AG04450 (cell line): Measurements from ENCODE around the gene MCOLN3. TPM values are rescaled to one million over a fixed set of nuclear protein-coding genes. Genes with fewer than 3 reads are reported as not detected.
"Not testable (repeated sequence)": the region's sequence is repeated elsewhere in the genome, so short reads cannot be mapped to it uniquely, and the experiment has no call there.

ENCODE experiments used
- CTCF ChIA-PET: fragments of 300-600, 350-600 bp; formaldehyde crosslinking; extraction: SDS; loops from one replicate; lab custom pipeline; 2022; ENCODE audit warnings: antibody characterized with exemption, inconsistent platforms; lab: Charles Lee
- POLR2A ChIA-PET: fragments of 350-600 bp; formaldehyde crosslinking; extraction: SDS; loops from one replicate; lab custom pipeline; 2021; ENCODE audit warnings: antibody characterized with exemption, inconsistent platforms; lab: Yijun Ruan, JAX
- DNase-seq: peaks from one replicate; pipeline ENCODE4 v3.0.0-alpha.2; 2011; ENCODE audit warnings: low read depth, low spot score
- H3K27ac ChIP-seq: one replicate; pipeline ENCODE4 v1.5.1; 2012; ENCODE audit warnings: low read depth, low read length, control low read depth
- H3K27me3 ChIP-seq: one replicate; pipeline ENCODE4 v1.6.0; 2012; ENCODE audit warnings: low read length; ENCODE audit not compliant: control insufficient read depth, insufficient read depth
- H3K4me3 ChIP-seq: 2 replicates; pipeline ENCODE4 v1.5.1; 2011; ENCODE audit warnings: mild to moderate bottlenecking, low read depth, low read length, control low read depth
- H3K9me3 ChIP-seq: 2 replicates; pipeline ENCODE4 v1.5.1; 2012; ENCODE audit warnings: low read length; ENCODE audit not compliant: control insufficient read depth, insufficient read depth
- CTCF ChIP-seq: IDR thresholded peaks from 2 replicates; pipeline ENCODE4 v1.5.1; 2011; ENCODE audit warnings: low read depth, low read length, control low read depth, inconsistent platforms
- polyA plus RNA-seq: library from polyadenylated mRNA; depleted of rRNA; stranded (reverse); fragments of >200 nt; gene quantifications from 2 replicates; pipeline ENCODE4 v1.2.3, GENCODE V29; 2011

The MCOLN3 gene
- polyA plus RNA-seq, 1 experiment, result 0.05 TPM

GRCh38 chr1:84995484-84996334 is 52.6 kb downstream of the MCOLN3 start:
- CTCF ChIA-PET, result interaction anchor here (1.8 kb wide), 1 partner anchor 51 kb away, joined by 6 read pairs; no protein-coding TSS in a partner anchor
- Histone ChIP-seq H3K9me3 (no peaks in the 10 kb centered on the region; the same call in 1 of the 2 replicates), H3K27me3 (peaks cover 58% of the 10 kb centered on the region), H3K27ac (no peak overlapping the region), H3K4me3 (no peak overlapping the region)
- TF ChIP-seq CTCF, result no peak
- POLR2A ChIA-PET, result no interaction called here
- DNase-seq, result no peak

GRCh38 chr1:84991097-84991920 is 57.0 kb downstream of the MCOLN3 start:
- no peak for DNase-seq
- no peak for TF ChIP-seq CTCF
- Histone ChIP-seq H3K27ac (no peak overlapping the region), H3K9me3 (no peaks in the 10 kb centered on the region), H3K4me3 (no peak overlapping the region), H3K27me3 (peaks cover 29% of the 10 kb centered on the region)
- POLR2A ChIA-PET, result no interaction called here
- CTCF ChIA-PET, result interaction anchor here (1.7 kb wide), 1 partner anchor 46 kb away, joined by 3 read pairs; no protein-coding TSS in a partner anchor

- POLR2A ChIA-PET, result no interaction called here
- Histone ChIP-seq H3K27ac (no peak overlapping the region), H3K27me3 (peaks cover 17% of the 10 kb centered on the region), H3K9me3 (no peaks in the 10 kb centered on the region), H3K4me3 (no peak overlapping the region)
- no peak for DNase-seq
- TF ChIP-seq CTCF, result no peak
- CTCF ChIA-PET, result no interaction called here
Observed at GRCh38 chr1:84988588-84988987, 59.7 kb downstream of the MCOLN3 start.

- H3K4me3 ChIP-seq, H3K9me3 ChIP-seq, DNase-seq, H3K27ac ChIP-seq, POLR2A ChIA-PET, CTCF ChIA-PET: not testable (repeated sequence)
- H3K27me3 ChIP-seq, result peaks cover 13% of the 10 kb centered on the region
Observed at GRCh38 chr1:84986561-84986960, 61.7 kb downstream of the MCOLN3 start.

GRCh38 chr1:84985365-84985764 is 62.9 kb downstream of the MCOLN3 start:
- Histone ChIP-seq H3K9me3 (no peaks in the 10 kb centered on the region), H3K4me3 (no peak overlapping the region), H3K27ac (no peak overlapping the region), H3K27me3 (peaks cover 10% of the 10 kb centered on the region)
- POLR2A ChIA-PET, result no interaction called here
- CTCF ChIA-PET, result no interaction called here
- TF ChIP-seq CTCF, result no peak
- no peak for DNase-seq
